Activated CD8-positive, alpha-beta memory T cell treated with anti-CD3 and anti-CD28 coated beads, Interleukin-2, amount 50 U/mL, for 24 hours (primary cell): Measurements from ENCODE around the gene CXADR.
"Not testable (repeated sequence)": the region's sequence is repeated elsewhere in the genome, so short reads cannot be mapped to it uniquely, and the experiment has no call there.

Experiments used
- DNase-seq: peaks from one replicate; pipeline ENCODE4 v3.0.0-alpha.2; 2020; ENCODE audit errors: extremely low read depth

The CXADR gene

DNA sequence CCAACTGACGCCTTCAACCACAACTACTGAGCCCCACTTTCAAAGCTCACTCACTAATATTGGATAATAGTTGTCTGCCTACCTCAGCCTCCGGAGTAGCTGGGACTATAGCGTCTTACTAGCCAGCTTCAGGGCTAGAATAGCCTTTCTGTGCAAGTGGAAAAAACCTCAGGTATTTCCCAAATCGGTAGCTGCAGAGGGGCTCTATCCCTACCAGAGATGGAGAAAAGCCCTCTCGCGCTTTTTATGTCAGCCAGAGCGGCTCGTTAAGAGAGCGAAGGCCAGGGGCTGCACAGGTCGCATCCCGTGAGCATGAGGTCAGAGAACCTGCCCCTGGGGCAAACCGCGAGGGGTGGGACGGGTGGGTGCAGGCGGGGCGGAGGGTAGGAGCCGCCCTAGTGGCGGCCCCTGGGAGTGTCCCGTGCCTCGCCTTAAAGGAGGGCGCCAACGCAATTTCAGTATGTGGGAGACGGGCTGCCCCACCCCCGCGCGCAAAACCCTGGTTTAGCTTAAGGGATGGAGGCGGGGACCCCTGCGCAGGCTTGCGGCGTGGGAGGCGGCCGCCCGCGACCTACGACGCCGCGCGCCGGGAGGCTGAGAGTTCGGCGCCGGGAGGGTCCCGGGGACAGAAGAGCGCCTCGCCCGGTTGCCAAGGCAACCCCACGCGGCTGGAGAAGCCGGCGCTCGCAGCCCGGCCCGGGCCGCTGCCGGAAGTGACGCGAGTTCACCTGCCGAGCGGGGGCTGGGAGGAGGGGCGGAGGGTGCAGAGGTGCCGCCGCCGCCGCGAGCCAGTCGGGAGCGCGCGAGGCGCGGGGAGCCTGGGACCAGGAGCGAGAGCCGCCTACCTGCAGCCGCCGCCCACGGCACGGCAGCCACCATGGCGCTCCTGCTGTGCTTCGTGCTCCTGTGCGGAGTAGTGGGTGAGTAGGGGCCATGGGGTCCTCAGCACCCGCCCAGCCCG lies at the start of gene CXADR:
Gene CXADR, plus strand, starts transcription at position 791 of the 961 bp plus-strand sequence. Its CDS starts 87 bp downstream, at position 878.
- DNase-seq, result no peak

DNA sequence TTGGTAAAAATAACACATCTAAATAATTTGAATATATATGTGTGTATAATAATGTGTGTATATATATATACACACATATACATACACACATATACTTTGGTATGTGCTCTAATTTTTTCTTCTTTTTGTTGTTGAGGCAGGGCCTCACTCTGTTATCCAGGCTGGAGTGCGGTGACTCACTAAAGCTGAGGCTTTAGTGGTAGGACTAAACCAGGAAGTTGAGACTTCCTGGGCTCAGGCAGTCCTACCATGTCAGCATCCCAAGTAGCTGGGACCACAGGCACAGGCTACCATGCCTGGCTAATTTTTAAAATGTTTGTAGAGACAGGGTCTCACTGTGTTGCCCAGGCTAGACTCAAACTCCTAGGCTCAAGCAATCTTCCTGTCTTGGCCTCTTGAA lies 46.7 kb upstream of the CXADR start:
- DNase-seq, result no peak

DNA sequence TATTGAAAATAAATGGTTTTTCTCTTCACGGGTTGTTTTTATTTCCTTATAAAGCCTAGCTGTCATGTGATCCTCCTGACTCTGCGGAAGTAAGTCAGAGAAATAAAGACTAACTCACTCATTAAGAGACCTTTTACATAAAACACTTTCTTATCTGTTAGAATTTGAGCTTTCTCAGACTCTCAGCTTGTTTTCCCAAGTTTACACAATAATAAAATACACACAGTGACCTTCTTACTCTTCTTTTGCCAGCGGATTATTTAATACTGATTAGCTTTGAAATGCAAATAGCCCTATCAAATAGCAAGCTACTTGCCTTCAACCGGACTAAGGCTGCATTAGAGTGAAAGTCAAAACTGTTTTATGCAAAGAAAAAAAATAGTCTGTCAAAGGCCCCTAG lies 45.5 kb upstream of the CXADR start:
- DNase-seq, result no peak

- DNase-seq, result no peak
Observed at GRCh38 chr21:17467829-17468228, 45.0 kb upstream of the CXADR start.

- DNase-seq, result no peak
Observed at GRCh38 chr21:17468698-17469097, 44.1 kb upstream of the CXADR start.

DNA sequence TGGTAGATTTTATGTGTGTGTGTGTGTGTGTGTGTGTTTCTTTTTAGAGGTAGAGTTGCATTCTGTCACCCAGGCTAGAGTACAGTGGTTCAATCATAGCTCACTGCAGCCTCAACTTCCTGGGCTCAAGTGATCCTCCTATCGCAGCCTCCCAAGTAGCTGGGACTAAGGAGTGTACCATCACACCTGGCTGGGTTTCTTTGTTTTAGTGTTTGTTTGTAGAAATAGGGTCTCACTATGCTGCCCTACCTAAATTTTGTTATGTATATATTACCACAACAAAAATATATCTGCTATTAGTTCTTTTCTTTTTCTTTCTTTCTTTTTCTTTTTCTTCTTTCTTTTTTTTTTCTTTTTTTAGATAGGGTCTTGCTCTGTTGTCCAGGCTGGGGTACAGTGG lies 43.1 kb upstream of the CXADR start:
- DNase-seq, result no peak

DNA sequence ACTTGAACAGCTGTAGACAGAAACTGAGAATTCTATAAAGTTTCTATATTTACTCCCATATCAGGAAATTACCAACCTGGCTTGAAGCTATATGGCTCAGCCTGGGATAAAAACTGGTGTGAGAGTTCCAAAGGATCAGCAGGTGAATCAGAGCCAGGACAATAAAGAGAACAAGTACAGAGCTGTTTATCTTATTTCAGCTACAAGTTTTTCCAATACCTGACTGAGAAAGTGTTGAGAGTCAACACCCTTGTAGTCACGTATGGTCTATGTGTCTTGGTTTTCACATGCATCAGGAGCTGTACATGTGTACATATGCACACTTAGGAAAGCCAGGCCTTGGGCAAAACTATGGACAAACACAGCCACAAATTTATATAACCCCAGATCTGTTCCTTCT lies 40.7 kb upstream of the CXADR start:
- no peak for DNase-seq

GRCh38 chr21:17472592-17473271 lies 40.1 kb upstream of the CXADR start:
- no peak for DNase-seq

DNA sequence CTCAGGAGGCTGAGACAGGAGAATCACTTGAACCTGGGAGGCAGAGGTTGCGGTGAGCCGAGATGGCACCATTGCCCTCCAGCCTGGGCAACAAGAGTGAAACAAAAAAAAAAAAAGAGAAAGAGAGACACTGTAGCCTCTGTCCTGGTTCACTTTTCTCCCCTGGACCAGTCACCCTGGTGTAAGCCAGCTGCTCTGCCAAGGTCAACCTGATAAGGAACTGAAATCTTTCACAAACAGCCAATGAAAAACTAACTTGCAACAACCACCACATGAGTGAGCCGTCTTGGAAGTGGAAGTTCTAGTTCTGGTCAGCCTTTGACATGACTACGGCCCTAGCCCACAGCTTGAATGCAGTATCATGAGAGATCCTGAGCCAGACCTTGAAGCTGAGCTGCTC lies 36.8 kb upstream of the CXADR start:
- no peak for DNase-seq

GRCh38 chr21:17478156-17478555 lies 34.7 kb upstream of the CXADR start:
- DNase-seq, result not testable (repeated sequence)

GRCh38 chr21:17479606-17480005 lies 33.2 kb upstream of the CXADR start:
- no peak for DNase-seq

GRCh38 chr21:17482928-17483327 lies 29.9 kb upstream of the CXADR start:
- no peak for DNase-seq

DNA sequence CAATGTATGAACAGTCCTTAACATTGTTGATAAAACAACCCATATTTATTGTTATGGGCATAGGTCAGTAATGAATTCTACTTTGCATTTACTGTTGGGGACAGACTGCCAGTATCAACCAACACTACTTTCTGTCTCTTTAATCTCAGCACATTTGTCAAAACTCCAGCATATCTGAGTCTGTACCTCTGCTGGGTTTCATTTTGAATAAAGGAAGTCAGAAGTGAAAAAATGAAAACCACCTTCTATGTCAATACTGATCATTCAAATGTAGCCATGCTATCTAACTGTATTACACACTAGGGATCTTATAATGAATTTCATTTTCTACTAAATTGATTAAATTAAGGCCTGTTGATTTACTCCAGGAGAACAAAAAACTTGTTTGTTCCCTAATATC lies 24.2 kb upstream of the CXADR start:
- no peak for DNase-seq

GRCh38 chr21:17489565-17489964 lies 23.3 kb upstream of the CXADR start:
- not testable (repeated sequence) for DNase-seq

GRCh38 chr21:17491716-17492414 lies 21.0 kb upstream of the CXADR start:
- DNase-seq, result no peak

DNA sequence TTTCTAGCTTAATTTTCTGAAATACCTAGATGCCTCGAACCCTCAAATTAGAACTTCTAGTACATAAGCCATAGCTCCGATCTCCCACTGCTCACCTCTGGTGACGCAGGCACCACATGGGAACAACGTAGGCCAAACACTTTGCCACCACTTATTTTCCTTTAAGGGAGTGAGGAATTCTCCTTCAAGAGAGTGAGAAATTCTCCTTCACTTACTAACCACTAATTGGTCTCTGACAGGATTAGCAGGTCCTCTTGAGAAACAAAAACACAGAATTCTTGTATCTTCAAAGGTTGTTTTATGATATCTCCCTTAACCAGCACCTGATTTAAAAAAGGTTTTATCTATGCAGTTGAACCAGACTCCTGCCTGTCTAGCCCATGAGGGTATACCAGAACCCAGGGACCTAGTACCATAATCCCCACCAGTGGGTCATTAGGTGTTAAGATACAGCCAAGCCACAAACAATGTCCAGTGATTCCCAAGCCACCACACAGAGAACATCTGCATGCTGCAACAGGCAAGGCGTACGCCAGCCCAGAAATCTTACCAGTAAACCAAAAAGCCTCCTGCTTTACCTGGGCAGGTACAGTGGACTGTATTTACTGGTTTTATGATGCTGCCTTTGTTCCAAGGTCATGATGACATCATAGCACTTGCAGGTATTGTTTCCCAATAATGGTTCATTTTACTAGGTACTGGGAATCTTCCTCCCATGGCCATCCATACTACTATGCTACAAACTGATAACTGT lies 20.3 kb upstream of the CXADR start:
- no peak for DNase-seq

GRCh38 chr21:17494051-17494450 lies 18.8 kb upstream of the CXADR start:
- DNase-seq, result no peak

DNA sequence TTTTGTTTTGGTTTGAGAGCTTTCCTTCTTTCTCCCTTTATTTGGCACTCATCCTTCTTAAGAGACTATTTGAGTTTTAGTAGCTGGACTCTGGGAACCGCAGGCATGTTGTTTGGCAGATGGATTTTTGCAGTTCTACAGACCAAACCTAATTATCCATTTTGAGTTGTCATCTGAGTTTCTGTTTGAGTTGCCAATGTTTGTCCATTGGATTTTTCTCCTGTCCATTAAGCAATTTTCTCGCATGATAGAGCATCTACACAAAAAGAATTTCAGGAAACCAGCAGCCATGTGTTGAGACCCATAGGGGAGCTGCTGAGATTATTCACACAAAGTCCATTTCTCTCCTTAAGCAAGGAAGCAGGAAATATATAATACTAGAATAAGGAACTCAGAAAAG lies 17.2 kb upstream of the CXADR start:
- no peak for DNase-seq

DNA sequence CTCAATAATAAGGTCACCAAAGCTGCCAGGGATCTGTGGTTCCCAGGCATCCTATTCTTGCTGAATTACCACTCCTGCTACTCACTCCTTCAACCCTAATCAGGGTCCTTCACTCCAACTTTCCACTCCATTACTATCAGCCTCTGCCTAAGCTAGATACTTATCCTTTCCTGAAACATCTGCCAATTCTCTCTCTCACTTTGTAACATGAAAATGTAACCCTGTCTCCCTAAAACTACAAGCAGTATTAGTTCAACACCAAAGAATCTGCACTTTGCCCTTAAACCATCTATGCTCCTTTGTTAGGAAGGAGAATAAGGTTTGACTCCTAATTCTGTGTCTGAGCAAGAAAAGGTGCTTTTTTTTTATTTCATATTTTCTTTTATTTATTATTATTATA lies 15.5 kb upstream of the CXADR start:
- no peak for DNase-seq

- no peak for DNase-seq
Observed at GRCh38 chr21:17498586-17498985, 14.3 kb upstream of the CXADR start.

- no peak for DNase-seq
Observed at GRCh38 chr21:17501107-17502006, 11.5 kb upstream of the CXADR start.
